Measurements from ENCODE around the gene SRY.
"Not testable (repeated sequence)": the region's sequence is repeated elsewhere in the genome, so short reads cannot be mapped to it uniquely, and the experiment has no call there.

Gene SRY

DNA sequence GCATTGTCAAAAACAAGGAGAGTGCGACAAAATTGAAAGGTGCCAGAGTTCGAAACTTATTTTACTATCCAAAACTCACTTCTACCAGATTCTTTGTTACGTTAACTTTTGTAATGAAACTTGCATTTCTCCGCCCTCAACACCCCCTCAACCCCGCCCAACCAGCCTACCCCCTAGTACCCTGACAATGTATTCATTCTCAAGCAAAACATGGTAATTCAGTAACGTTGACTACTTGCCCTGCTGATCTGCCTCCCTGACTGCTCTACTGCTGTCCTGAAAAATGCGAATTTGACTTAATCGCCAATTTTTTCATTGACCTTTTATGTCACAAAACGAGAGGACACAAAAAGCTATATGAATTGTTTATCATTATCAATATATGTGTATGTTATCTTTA, at the start of gene SRY:
Gene SRY (minus strand): TSS at position 83 of the 400 bp plus-strand sequence. CDS start 79 bp downstream, at position 4.
- no peak for DNase-seq

GRCh38 chrY:2837078-2837477, 49.6 kb upstream of the SRY start:
- DNase-seq = no peak

DNA sequence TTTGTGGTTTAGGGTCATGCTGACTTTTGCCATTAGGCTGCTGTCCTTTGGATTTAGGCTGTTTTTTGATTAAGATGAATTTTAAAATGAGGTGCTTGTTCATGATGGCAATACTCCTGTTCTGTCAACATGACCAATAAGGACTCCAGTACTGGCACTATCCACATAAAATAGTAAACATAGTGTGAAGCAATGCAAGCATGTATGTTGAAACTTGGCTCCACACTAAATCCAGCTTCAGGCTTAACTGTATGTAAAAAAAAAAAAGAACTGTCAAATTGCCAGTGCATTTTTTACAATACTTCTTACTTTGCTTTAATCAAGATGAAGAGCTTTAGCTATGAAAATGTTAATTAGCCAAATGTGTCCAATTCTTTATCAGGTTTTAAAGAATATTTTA, 47.7 kb upstream of the SRY start:
- no peak for DNase-seq

DNA sequence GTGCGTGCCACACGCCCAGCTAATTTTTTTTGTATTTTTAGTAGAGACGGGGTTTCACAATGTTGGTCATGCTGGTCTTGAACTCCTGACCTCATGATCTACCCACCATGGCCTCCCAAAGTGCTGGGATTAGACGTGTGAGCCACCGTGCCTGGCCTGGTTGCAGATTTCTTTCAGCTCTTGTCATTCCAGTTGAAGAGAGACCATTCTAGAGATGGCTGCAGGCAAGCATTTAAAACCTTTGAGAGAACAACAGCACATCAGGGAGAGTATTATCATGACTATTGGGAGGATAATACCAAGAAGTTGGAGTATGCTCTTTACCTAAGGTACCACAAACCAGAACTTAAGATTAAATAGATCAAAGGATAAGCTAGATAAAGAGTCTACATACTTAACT, 41.0 kb upstream of the SRY start:
- DNase-seq = no peak

GRCh38 chrY:2824471-2824870, 37.0 kb upstream of the SRY start:
- no peak for DNase-seq

- not testable (repeated sequence) for DNase-seq
These were observed 29.8 kb upstream of the SRY start for GRCh38 chrY:2817146-2817896.

DNA sequence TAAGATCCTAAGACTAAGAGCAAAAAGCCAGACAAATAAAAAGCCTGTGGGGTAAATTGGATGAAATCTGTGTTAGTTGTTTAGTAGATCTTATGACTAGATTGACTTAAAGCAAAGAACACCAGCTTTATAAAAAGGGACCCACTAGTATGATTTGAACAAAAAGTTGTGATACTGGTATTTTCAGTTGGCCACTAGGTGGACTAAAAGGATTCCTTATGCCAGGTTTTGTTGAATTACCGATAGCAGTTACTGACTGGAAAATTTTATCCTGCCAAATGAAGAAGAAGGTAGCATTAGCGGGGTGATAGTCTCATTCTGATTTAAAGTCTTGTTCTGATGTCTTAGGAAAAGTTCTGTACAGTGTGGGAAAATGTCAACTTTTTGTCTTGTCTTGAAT, 12.8 kb upstream of the SRY start:
- no peak for DNase-seq

DNA sequence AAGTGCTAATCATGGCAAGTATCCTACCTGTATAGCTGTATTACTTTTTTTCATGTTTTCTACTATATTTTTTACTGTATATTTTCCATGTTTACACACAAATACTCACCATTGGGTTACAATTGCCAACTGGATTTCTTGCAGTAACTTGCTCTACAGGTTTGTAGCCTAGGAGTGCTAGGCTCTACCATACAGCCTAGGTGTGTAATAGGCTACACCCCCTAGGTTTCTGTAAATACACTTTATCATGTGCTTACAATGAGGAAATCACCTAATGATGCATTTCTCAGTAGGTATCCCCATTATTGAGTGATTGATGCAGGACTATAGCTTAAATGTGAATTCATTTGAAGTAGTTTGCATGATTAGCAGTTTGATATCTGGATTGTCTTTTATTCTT, 10.5 kb upstream of the SRY start:
- no peak for DNase-seq

DNA sequence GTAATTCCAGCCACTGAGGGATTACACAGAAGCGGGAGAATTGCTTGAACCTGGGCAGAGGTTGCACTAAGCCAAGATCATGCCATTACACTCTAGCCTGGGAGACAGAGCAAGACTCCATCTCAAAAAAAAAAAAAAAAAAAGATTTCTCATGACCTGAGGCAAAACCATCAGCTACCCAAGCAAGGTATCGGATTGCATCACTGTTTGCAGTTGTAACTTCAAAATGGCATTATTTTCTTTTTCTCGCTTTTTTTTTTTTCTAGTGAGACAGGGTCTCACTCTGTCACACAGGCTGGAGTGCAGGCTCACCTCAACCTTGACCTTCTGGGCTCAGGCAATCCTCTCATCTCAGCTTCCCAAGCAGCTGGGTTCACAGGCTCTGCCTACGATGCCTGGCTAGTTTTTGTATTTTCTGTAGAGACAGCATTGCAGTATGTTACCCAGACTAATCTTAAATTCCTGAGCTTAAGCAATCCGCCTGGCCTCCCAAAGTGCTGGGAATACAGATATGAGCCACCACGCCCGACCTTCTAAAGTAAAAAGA, 9.6 kb upstream of the SRY start:
- DNase-seq = no peak

DNA sequence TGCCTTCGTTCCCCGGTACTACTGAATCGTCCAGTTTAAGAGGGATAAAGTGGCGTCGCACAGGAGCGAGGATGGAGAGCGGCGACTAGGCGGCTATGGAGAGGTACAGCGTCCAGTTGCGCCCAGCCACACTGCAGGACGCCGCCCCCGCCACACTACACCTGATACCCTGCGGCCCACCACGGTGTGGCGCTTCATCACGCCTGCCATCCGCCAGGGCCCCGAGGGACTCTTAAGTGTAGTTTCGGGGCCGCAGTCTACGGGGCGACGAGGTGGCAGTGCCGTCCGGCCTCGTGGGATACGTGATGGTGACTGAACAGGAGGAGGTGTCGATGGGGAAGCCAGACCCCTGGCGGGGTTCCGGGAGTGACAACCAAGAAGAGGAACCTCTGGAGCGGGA, 2.3 kb upstream of the SRY start:
- no peak for DNase-seq

GRCh38 chrY:2786876-2787512, 488 bp downstream of the SRY start:
- DNase-seq = no peak
